H1 (cell line): ENCODE results near the gene RPS6KA4. TPM values are rescaled to one million over a fixed set of nuclear protein-coding genes. Genes with fewer than 3 reads are reported as not detected.

Experiments used
- CBX8 ChIP-seq: fragments of 300-800, 300-1000 bp; sonication (generic); IDR thresholded peaks from 2 replicates; pipeline ENCODE4 v1.7.1; 2016; ENCODE audit warnings: low read depth, low read length, borderline replicate concordance
- CREB1 ChIP-seq: IDR thresholded peaks from 2 replicates; pipeline ENCODE4 v1.6.1; 2012; ENCODE audit warnings: inconsistent platforms
- EGR1 ChIP-seq: IDR thresholded peaks from 2 replicates; pipeline ENCODE4 v1.6.1; 2011; ENCODE audit warnings: low read depth, low read length, borderline replicate concordance
- JUND ChIP-seq: IDR thresholded peaks from 2 replicates; pipeline ENCODE4 v1.6.1; 2011; ENCODE audit warnings: mild to moderate bottlenecking, improper control_type of control experiment, low read length
- SP2 ChIP-seq: IDR thresholded peaks from 2 replicates; pipeline ENCODE4 v1.6.1; 2012; ENCODE audit warnings: mild to moderate bottlenecking, low read length, inconsistent platforms
- TAF7 ChIP-seq: optimal IDR thresholded peaks from 2 replicates; pipeline ENCODE3; 2011; ENCODE audit warnings: low read depth, mild to moderate bottlenecking, inconsistent platforms, low read length, moderate library complexity, borderline replicate concordance
- YY1 ChIP-seq: IDR thresholded peaks from 2 replicates; pipeline ENCODE4 v1.6.1; 2011; ENCODE audit warnings: low read depth, mild to moderate bottlenecking, low read length
- polyA plus RNA-seq, 7 experiments: library from polyadenylated mRNA; depleted of rRNA in 3 of 7; stranded (reverse) in 5 of 7; unstranded in 2 of 7; fragments of >200 nt in 5 of 7; fragments of 200-250 nt in 2 of 7; gene quantifications; 1 replicate in 5 of 7; 2 replicates in 1 of 7; 4 replicates in 1 of 7; pipeline versions ENCODE4 v1.2.1 to v1.2.3, GENCODE V29; 2011 to 2013; ENCODE audit warnings: missing spikeins in 2 of 7, mixed read lengths in 2 of 7
- total RNA-seq: library from RNA; stranded (reverse); fragmentation: NEBNext Ultra II Directional; extraction: Animal tissue kit (Norgen Biotek cat#: 25700); gene quantifications from 2 replicates; pipeline ENCODE4 v1.2.1, GENCODE V29; 2021
- TF ChIP-seq, protein P1 (sequence below): fragments of 300-600 bp; sonication (generic); IDR thresholded peaks from 2 replicates; pipeline ENCODE4 v1.7.1; 2012; ENCODE audit warnings: low read length, moderate library complexity, mild to moderate bottlenecking, inconsistent platforms; ENCODE audit not compliant: insufficient replicate concordance
- TF ChIP-seq, protein P2 (sequence below): IDR thresholded peaks from 2 replicates; pipeline ENCODE4 v1.6.1; 2012; ENCODE audit warnings: low read length, inconsistent platforms

RPS6KA4 gene
- total and polyA plus RNA-seq, 2 of the 8 experiments (the other 6 are each of a cell fraction or from before 2014, with no cell fraction given): 8.2 to 12.6 TPM

DNA sequence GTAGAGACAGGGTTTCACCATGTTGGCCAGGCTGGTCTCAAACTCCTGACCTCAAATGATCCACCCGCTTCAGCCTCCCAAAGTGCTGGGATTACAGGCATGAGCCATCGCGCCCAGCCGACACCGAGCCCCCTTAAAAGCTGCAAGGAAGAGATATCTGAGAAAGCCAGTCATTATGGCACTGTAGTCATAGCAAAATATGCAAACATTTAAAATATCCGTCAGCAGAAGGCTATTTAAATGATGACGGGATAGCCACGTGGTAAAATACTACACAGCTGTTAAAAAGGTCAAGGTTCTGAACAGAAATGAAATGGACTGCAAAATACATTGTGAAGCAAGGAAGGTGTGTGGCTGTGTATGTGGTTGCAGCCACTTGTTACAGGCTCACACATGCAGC, 25.4 kb upstream of the RPS6KA4 start (continued):
- TF ChIP-seq, protein P1, sequence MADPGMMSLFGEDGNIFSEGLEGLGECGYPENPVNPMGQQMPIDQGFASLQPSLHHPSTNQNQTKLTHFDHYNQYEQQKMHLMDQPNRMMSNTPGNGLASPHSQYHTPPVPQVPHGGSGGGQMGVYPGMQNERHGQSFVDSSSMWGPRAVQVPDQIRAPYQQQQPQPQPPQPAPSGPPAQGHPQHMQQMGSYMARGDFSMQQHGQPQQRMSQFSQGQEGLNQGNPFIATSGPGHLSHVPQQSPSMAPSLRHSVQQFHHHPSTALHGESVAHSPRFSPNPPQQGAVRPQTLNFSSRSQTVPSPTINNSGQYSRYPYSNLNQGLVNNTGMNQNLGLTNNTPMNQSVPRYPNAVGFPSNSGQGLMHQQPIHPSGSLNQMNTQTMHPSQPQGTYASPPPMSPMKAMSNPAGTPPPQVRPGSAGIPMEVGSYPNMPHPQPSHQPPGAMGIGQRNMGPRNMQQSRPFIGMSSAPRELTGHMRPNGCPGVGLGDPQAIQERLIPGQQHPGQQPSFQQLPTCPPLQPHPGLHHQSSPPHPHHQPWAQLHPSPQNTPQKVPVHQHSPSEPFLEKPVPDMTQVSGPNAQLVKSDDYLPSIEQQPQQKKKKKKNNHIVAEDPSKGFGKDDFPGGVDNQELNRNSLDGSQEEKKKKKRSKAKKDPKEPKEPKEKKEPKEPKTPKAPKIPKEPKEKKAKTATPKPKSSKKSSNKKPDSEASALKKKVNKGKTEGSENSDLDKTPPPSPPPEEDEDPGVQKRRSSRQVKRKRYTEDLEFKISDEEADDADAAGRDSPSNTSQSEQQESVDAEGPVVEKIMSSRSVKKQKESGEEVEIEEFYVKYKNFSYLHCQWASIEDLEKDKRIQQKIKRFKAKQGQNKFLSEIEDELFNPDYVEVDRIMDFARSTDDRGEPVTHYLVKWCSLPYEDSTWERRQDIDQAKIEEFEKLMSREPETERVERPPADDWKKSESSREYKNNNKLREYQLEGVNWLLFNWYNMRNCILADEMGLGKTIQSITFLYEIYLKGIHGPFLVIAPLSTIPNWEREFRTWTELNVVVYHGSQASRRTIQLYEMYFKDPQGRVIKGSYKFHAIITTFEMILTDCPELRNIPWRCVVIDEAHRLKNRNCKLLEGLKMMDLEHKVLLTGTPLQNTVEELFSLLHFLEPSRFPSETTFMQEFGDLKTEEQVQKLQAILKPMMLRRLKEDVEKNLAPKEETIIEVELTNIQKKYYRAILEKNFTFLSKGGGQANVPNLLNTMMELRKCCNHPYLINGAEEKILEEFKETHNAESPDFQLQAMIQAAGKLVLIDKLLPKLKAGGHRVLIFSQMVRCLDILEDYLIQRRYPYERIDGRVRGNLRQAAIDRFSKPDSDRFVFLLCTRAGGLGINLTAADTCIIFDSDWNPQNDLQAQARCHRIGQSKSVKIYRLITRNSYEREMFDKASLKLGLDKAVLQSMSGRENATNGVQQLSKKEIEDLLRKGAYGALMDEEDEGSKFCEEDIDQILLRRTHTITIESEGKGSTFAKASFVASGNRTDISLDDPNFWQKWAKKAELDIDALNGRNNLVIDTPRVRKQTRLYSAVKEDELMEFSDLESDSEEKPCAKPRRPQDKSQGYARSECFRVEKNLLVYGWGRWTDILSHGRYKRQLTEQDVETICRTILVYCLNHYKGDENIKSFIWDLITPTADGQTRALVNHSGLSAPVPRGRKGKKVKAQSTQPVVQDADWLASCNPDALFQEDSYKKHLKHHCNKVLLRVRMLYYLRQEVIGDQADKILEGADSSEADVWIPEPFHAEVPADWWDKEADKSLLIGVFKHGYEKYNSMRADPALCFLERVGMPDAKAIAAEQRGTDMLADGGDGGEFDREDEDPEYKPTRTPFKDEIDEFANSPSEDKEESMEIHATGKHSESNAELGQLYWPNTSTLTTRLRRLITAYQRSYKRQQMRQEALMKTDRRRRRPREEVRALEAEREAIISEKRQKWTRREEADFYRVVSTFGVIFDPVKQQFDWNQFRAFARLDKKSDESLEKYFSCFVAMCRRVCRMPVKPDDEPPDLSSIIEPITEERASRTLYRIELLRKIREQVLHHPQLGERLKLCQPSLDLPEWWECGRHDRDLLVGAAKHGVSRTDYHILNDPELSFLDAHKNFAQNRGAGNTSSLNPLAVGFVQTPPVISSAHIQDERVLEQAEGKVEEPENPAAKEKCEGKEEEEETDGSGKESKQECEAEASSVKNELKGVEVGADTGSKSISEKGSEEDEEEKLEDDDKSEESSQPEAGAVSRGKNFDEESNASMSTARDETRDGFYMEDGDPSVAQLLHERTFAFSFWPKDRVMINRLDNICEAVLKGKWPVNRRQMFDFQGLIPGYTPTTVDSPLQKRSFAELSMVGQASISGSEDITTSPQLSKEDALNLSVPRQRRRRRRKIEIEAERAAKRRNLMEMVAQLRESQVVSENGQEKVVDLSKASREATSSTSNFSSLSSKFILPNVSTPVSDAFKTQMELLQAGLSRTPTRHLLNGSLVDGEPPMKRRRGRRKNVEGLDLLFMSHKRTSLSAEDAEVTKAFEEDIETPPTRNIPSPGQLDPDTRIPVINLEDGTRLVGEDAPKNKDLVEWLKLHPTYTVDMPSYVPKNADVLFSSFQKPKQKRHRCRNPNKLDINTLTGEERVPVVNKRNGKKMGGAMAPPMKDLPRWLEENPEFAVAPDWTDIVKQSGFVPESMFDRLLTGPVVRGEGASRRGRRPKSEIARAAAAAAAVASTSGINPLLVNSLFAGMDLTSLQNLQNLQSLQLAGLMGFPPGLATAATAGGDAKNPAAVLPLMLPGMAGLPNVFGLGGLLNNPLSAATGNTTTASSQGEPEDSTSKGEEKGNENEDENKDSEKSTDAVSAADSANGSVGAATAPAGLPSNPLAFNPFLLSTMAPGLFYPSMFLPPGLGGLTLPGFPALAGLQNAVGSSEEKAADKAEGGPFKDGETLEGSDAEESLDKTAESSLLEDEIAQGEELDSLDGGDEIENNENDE: no peak
- TF ChIP-seq YY1 (no peak), SP2 (no peak), CBX8 (no peak), EGR1 (no peak), JUND (no peak), CREB1 (no peak), TAF7 (no peak)
- TF ChIP-seq, protein P2, sequence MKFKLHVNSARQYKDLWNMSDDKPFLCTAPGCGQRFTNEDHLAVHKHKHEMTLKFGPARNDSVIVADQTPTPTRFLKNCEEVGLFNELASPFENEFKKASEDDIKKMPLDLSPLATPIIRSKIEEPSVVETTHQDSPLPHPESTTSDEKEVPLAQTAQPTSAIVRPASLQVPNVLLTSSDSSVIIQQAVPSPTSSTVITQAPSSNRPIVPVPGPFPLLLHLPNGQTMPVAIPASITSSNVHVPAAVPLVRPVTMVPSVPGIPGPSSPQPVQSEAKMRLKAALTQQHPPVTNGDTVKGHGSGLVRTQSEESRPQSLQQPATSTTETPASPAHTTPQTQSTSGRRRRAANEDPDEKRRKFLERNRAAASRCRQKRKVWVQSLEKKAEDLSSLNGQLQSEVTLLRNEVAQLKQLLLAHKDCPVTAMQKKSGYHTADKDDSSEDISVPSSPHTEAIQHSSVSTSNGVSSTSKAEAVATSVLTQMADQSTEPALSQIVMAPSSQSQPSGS: no peak
